ENCODE results near the gene ANK3. TPM values are rescaled to one million over a fixed set of nuclear protein-coding genes. Genes with fewer than 3 reads are reported as not detected.

ANK3 gene
- polyA plus RNA-seq, 1 donor (not counting 4 experiments of a cell fraction or from before 2014, with no cell fraction given): 8.3 TPM

GRCh38 chr10:60289800-60290199 lies 99.9 kb downstream of the ANK3 start:
- dilution Hi-C loops (cut with MboI; ENCODE audit: extremely low pct_ligation_motif_present, low sequenced_read_pairs): no loop called here
- Histone ChIP-seq H3K9ac (ENCODE audit: control insufficient read depth, extremely low read depth, insufficient read depth, low read length) (no peak overlapping the region), H3K4me1 (ENCODE audit: control insufficient read depth, extremely low read depth, insufficient read depth, low read length) (no peaks in the 10 kb centered on the region), H2AFZ (ENCODE audit: control insufficient read depth, low read length) (no peak overlapping the region), H3K9me1 (ENCODE audit: control insufficient read depth, extremely low read depth, insufficient read depth, low read length) (no peaks in the 10 kb centered on the region), H3K4me2 (ENCODE audit: control insufficient read depth, extremely low read depth, insufficient read depth, low read depth, low read length) (no peak overlapping the region), H3K9me3 (ENCODE audit: control insufficient read depth, low read depth, low read length) (no peaks in the 10 kb centered on the region), H3K27me3 (ENCODE audit: control insufficient read depth, extremely low read depth, insufficient read depth, low read length) (no peaks in the 10 kb centered on the region), H4K20me1 (ENCODE audit: control insufficient read depth, extremely low read depth, insufficient read depth, low read length) (no peaks in the 10 kb centered on the region), H3K79me2 (ENCODE audit: control insufficient read depth, insufficient read depth, low read length) (no peaks in the 10 kb centered on the region), H3K4me3 (ENCODE audit: control insufficient read depth in 2 of 3, extremely low read depth in 1 of 3, insufficient read depth in 2 of 3, low read depth in 1 of 3, low read length in 3 of 3) (no peak overlapping the region), H3K27ac (ENCODE audit: control insufficient read depth, insufficient read depth, low read length) (no peak overlapping the region), H3K36me3 (ENCODE audit: control insufficient read depth in 2 of 2, extremely low read depth in 1 of 2, insufficient read depth in 2 of 2, low read length in 2 of 2) (no peaks in the 10 kb centered on the region)
- DNase-seq (ENCODE audit: low read depth, low spot score): no peak
- TF ChIP-seq CTCF (optimal IDR thresholded peaks at IDR 0.05 in 1 of 3, IDR thresholded peaks at IDR 0.05 in 1 of 3, conservative IDR thresholded peaks at IDR 0.05 in 1 of 3; ENCODE audit: extremely low read depth in 1 of 3, insufficient read depth in 2 of 3, low read length in 3 of 3): no peak
- no peak for TF ChIP-seq EZH2 (IDR thresholded peaks at IDR 0.05; ENCODE audit: low read length)
- no peak for FAIRE-seq

GRCh38 chr10:60288256-60288655 lies 101.4 kb downstream of the ANK3 start:
- TF ChIP-seq CTCF (optimal IDR thresholded peaks at IDR 0.05 in 1 of 3, IDR thresholded peaks at IDR 0.05 in 1 of 3, conservative IDR thresholded peaks at IDR 0.05 in 1 of 3; ENCODE audit: extremely low read depth in 1 of 3, insufficient read depth in 2 of 3, low read length in 3 of 3) (no peak), EZH2 (IDR thresholded peaks at IDR 0.05; ENCODE audit: low read length) (no peak)
- Histone ChIP-seq H3K4me2 (ENCODE audit: control insufficient read depth, extremely low read depth, insufficient read depth, low read depth, low read length) (no peak overlapping the region), H3K4me1 (ENCODE audit: control insufficient read depth, extremely low read depth, insufficient read depth, low read length) (no peaks in the 10 kb centered on the region), H3K27ac (ENCODE audit: control insufficient read depth, insufficient read depth, low read length) (no peak overlapping the region), H3K9me3 (ENCODE audit: control insufficient read depth, low read depth, low read length) (no peaks in the 10 kb centered on the region), H4K20me1 (ENCODE audit: control insufficient read depth, extremely low read depth, insufficient read depth, low read length) (no peaks in the 10 kb centered on the region), H2AFZ (ENCODE audit: control insufficient read depth, low read length) (no peak overlapping the region), H3K9me1 (ENCODE audit: control insufficient read depth, extremely low read depth, insufficient read depth, low read length) (no peaks in the 10 kb centered on the region), H3K79me2 (ENCODE audit: control insufficient read depth, insufficient read depth, low read length) (no peaks in the 10 kb centered on the region), H3K36me3 (ENCODE audit: control insufficient read depth in 2 of 2, extremely low read depth in 1 of 2, insufficient read depth in 2 of 2, low read length in 2 of 2) (no peaks in the 10 kb centered on the region), H3K4me3 (ENCODE audit: control insufficient read depth in 2 of 3, extremely low read depth in 1 of 3, insufficient read depth in 2 of 3, low read depth in 1 of 3, low read length in 3 of 3) (no peak overlapping the region), H3K27me3 (ENCODE audit: control insufficient read depth, extremely low read depth, insufficient read depth, low read length) (no peaks in the 10 kb centered on the region), H3K9ac (ENCODE audit: control insufficient read depth, extremely low read depth, insufficient read depth, low read length) (no peak overlapping the region)
- dilution Hi-C loops (cut with MboI; ENCODE audit: extremely low pct_ligation_motif_present, low sequenced_read_pairs): no loop called here
- FAIRE-seq (no peak), DNase-seq (ENCODE audit: low read depth, low spot score) (no peak)

Data from keratinocyte (primary cell).